HEK293T (cell line): ENCODE results near the gene COL6A5.

Experiments used
- ARNT ChIP-seq: fragments of 450-650 bp; IDR thresholded peaks from 2 replicates; pipeline ENCODE4 v1.6.1; 2017; ENCODE audit warnings: mild to moderate bottlenecking
- BHLHE40 ChIP-seq: fragments of 450-650 bp; IDR thresholded peaks from 2 replicates; pipeline ENCODE4 v1.6.1; 2016; ENCODE audit warnings: mild to moderate bottlenecking, moderate library complexity, borderline replicate concordance
- FOXM1 ChIP-seq: fragments of 450-650 bp; IDR thresholded peaks from 2 replicates; pipeline ENCODE4 v1.6.1; 2017; ENCODE audit warnings: mild to moderate bottlenecking, borderline replicate concordance
- HDGF ChIP-seq: fragments of 450-650 bp; IDR thresholded peaks from 2 replicates; pipeline ENCODE4 v1.6.1; 2017; ENCODE audit warnings: antibody characterized with exemption, borderline replicate concordance
- SP1 ChIP-seq: fragments of 450-650 bp; IDR thresholded peaks from 2 replicates; pipeline ENCODE4 v1.6.1; 2017
- SUZ12 ChIP-seq: fragments of 450-650 bp; IDR thresholded peaks from 2 replicates; pipeline ENCODE4 v1.6.1; 2016; ENCODE audit warnings: mild to moderate bottlenecking
- TARDBP ChIP-seq: fragments of 450-650 bp; IDR thresholded peaks from 2 replicates; pipeline ENCODE4 v1.6.1; 2016
- TF ChIP-seq, protein P1 (sequence below): fragments of 450-650 bp; IDR thresholded peaks from 2 replicates; pipeline ENCODE4 v1.6.1; 2016

DNA sequence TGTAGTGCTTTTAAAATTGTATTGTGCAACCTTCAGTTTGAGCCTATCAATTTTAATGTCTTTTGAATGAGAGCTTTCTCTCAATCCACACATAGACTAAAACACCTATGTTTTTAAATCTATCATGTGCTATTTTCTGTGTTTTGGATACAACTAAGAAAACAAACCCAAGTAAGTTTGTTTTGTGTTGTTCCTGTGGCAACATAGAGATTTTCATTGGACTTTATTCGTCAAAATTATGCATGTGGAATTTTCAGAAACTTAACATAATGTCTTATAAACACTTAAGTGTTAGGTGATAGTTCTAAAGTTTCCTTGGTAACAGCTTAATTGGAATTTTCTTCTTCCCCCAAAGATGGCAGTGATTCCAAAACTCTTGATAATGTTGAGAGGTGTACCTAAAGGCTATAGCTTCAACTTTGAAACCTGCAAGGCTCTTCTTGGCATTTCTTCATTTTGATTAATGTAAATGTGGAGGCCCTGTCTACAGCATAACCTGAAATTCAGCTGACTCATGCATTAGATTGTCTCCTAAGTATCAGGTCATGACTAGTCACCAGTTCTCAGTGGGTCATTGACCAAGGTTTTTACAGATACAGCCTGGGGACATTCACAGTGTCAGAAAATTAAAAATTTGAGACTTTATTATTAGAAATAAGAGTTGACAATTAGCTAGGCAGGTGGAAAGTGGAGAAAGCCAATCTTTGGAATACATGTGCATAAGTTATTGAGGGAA, 44.4 kb downstream of the COL6A5 start:
- no peak for TF ChIP-seq ARNT
- no peak for TF ChIP-seq BHLHE40
- no peak for TF ChIP-seq SP1
- no peak for TF ChIP-seq TARDBP
- TF ChIP-seq, protein P1, sequence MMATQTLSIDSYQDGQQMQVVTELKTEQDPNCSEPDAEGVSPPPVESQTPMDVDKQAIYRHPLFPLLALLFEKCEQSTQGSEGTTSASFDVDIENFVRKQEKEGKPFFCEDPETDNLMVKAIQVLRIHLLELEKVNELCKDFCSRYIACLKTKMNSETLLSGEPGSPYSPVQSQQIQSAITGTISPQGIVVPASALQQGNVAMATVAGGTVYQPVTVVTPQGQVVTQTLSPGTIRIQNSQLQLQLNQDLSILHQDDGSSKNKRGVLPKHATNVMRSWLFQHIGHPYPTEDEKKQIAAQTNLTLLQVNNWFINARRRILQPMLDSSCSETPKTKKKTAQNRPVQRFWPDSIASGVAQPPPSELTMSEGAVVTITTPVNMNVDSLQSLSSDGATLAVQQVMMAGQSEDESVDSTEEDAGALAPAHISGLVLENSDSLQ = no peak
- TF ChIP-seq FOXM1 = no peak
- TF ChIP-seq SUZ12 = no peak
- no peak for TF ChIP-seq HDGF
